ENCODE measurements around the gene TCOF1. TPM values are rescaled to one million over a fixed set of nuclear protein-coding genes. Genes with fewer than 3 reads are reported as not detected.

Gene TCOF1
- total RNA-seq, 1 experiment from 2014 or later: 75.3 TPM

DNA sequence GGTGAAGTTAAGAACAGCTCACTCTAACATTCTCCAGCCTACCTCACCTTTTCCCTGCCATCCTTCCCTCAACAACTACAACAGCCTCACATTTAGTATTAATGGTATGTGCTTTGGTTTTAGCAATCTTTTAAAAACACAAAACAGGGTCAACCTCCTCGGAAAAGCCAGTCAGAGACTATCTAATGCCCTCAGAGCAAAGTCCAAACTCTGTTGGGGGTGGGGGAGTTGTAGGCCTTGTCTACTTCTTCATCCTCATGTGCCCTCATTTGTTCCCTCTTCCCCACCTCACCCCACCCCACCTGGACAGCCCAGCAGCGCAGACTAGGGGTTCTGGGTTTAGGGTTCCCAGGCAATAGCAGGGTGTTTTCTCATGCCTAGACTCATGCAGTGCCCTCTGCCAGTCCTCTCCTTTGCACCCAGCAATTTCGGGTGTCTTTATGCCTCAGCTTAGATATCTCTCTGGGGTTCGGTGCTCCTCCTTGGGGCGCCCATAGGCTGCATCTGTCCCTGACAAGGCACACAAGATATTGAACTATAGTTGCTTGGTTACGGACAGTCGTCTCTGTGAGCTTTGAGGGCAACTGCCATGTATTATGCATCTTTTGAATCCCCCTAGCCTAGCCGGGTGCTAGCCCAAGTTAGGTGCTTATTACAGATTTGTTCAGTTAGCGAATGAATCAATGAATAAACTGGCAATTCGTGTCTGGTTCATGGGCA lies 762 bp upstream of the TCOF1 start:
- Histone ChIP-seq H2AFZ (peak overlapping the region; percentile 84), H3K27ac (no peak overlapping the region), H3K79me2 (ENCODE audit: low read depth) (peaks cover 29% of the 10 kb centered on the region), H3K4me2 (peak overlapping the region; percentile 78), H3F3A (ENCODE audit: insufficient read depth, low read depth) (no peaks in the 10 kb centered on the region), H3K27me3 (ENCODE audit: insufficient read depth, low read depth) (no peaks in the 10 kb centered on the region), H3K9me2 (ENCODE audit: insufficient read depth) (no peaks in the 10 kb centered on the region), H3K4me3 (peak overlapping the region; percentile 92; the same call in 1 of the 2 replicates), H3K36me3 (ENCODE audit: low read depth) (peaks cover 3% of the 10 kb centered on the region; the same call in 1 of the 2 replicates), H4K20me1 (ENCODE audit: insufficient read depth) (0 out of 2 replicates have a peak, but pooled peaks cover 11% of the 10 kb centered on the region), H3K4me1 (replicated peaks; ENCODE audit: insufficient read depth) (peaks cover 13% of the 10 kb centered on the region), H3K9me3 (ENCODE audit: insufficient read depth, low read depth) (no peaks in the 10 kb centered on the region)
- no peak for DNase-seq
- CTCF ChIA-PET: no interaction called here
- no peak for TF ChIP-seq EZH2 (IDR thresholded peaks at IDR 0.05; ENCODE audit: low read depth)
- TF ChIP-seq, protein P1, sequence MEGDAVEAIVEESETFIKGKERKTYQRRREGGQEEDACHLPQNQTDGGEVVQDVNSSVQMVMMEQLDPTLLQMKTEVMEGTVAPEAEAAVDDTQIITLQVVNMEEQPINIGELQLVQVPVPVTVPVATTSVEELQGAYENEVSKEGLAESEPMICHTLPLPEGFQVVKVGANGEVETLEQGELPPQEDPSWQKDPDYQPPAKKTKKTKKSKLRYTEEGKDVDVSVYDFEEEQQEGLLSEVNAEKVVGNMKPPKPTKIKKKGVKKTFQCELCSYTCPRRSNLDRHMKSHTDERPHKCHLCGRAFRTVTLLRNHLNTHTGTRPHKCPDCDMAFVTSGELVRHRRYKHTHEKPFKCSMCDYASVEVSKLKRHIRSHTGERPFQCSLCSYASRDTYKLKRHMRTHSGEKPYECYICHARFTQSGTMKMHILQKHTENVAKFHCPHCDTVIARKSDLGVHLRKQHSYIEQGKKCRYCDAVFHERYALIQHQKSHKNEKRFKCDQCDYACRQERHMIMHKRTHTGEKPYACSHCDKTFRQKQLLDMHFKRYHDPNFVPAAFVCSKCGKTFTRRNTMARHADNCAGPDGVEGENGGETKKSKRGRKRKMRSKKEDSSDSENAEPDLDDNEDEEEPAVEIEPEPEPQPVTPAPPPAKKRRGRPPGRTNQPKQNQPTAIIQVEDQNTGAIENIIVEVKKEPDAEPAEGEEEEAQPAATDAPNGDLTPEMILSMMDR (conservative IDR thresholded peaks at IDR 0.05): no peak
- intact Hi-C loops (cut with micrococcal nuclease; ENCODE audit: unreplicated experiment): loop anchor here (5.0 to 10.0 kb wide), 3 partner anchors 81 to 722 kb away; no protein-coding TSS in a partner anchor
- POLR2A ChIA-PET (ENCODE audit: unreplicated experiment): no interaction called here
- TSS peak; percentile 89 for BruUV-seq (replicated peaks)

DNA sequence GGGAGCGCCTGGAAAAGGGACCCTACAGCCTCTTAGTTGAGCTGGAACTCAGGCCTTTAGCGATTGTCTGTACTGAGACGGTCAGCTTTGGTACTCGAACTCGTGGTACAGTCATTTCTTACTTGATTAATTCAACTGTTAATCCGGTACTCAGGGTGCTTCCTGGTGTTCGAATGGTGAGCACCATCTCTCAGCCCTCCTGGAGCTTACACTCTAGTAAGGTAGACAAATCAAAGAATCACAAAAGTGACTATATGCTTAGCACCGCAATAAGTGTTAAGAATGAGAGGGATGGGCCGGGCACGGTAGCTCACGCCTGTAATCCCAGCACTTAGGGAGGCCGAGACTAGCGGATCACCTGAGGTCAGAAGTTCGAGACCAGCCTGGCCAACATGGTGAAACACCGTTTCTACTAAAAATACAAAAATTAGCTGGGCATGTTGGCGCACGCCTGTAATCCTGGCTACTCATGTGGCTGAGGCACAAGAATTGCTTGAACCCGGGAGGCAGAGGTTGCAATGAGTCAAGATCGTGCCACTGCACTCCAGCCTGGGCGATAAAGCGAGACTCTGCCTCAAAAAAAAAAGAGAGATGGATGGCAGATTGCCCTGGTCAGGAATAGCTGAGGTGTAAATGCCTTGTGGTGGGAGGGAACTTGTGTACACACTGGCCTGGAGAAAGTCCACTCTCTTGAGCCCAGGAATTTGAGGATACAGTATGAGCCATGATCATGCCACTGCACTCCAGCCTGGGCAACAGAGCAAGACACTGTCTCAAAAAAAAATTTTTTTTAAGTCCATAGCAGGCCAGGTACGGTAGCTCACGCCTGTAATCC lies 981 bp downstream of the TCOF1 start:
- H4K20me1 ChIP-seq (ENCODE audit: insufficient read depth): peaks cover 11% of the 10 kb centered on the region; the same call in 1 of the 2 replicates
- BruUV-seq (replicated peaks): no TSS peak
- peaks cover 9% of the 10 kb centered on the region; the same call in 1 of the 2 replicates for H3K36me3 ChIP-seq (ENCODE audit: low read depth)
- ChIA-PET CTCF (no interaction called here), POLR2A (ENCODE audit: unreplicated experiment) (interaction anchor here (0.6 kb wide), 1 partner anchor 92 kb away, joined by 4 read pairs; no protein-coding TSS in a partner anchor)
- no peaks in the 10 kb centered on the region for H3K9me3 ChIP-seq (ENCODE audit: insufficient read depth, low read depth)
- no peaks in the 10 kb centered on the region for H3F3A ChIP-seq (ENCODE audit: insufficient read depth, low read depth)
- H3K9me2 ChIP-seq (ENCODE audit: insufficient read depth): no peaks in the 10 kb centered on the region
- intact Hi-C loops (cut with micrococcal nuclease; ENCODE audit: unreplicated experiment): loop anchor here (5.0 to 10.0 kb wide), 3 partner anchors 79 to 724 kb away; no protein-coding TSS in a partner anchor
- DNase-seq: peak in 1 of 2 experiments; percentile 39
- H3K4me1 ChIP-seq (replicated peaks; ENCODE audit: insufficient read depth): peaks cover 13% of the 10 kb centered on the region
- H3K4me2 ChIP-seq: peak overlapping the region; percentile 78
- peak overlapping the region; percentile 93 for H2AFZ ChIP-seq
- H3K4me3 ChIP-seq: peak overlapping the region; percentile 92
- H3K27me3 ChIP-seq (ENCODE audit: insufficient read depth, low read depth): no peaks in the 10 kb centered on the region
- H3K79me2 ChIP-seq (ENCODE audit: low read depth): peaks cover 29% of the 10 kb centered on the region
- TF ChIP-seq, protein P1 (conservative IDR thresholded peaks at IDR 0.05): no peak
- no peak for TF ChIP-seq EZH2 (IDR thresholded peaks at IDR 0.05; ENCODE audit: low read depth)
- H3K27ac ChIP-seq: peak overlapping the region; percentile 45

DNA sequence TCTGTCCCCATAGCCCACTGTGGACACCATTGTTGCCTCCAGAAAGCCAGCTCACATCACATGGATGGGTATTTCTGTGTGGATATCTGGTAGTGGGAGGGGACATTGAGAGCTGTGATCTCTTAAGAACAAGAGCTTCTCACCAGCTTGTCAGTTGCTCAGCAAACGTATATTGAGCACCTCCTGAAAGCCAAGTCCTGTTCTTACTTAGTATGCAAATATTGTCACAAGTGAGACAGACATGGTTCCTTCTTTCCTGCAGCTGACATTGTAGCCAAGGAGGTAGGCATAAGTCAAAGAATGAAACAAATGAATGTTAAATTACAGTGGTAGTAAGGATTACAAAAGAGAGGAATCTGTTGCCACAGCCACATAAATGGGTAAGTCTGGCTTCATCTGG lies 3.8 kb downstream of the TCOF1 start:
- no TSS peak for BruUV-seq (replicated peaks)
- Histone ChIP-seq H3K36me3 (ENCODE audit: low read depth) (peaks cover 14% of the 10 kb centered on the region; the same call in 1 of the 2 replicates), H2AFZ (no peak overlapping the region), H3K4me1 (replicated peaks; ENCODE audit: insufficient read depth) (peaks cover 13% of the 10 kb centered on the region), H3K4me2 (no peak overlapping the region), H3K79me2 (ENCODE audit: low read depth) (peaks cover 29% of the 10 kb centered on the region), H3K4me3 (no peak overlapping the region), H3K27ac (no peak overlapping the region), H3K9me3 (ENCODE audit: insufficient read depth, low read depth) (no peaks in the 10 kb centered on the region), H3K9me2 (ENCODE audit: insufficient read depth) (no peaks in the 10 kb centered on the region), H3F3A (ENCODE audit: insufficient read depth, low read depth) (no peaks in the 10 kb centered on the region), H4K20me1 (ENCODE audit: insufficient read depth) (peaks cover 11% of the 10 kb centered on the region; the same call in 1 of the 2 replicates), H3K27me3 (ENCODE audit: insufficient read depth, low read depth) (no peaks in the 10 kb centered on the region)
- intact Hi-C loops (cut with micrococcal nuclease; ENCODE audit: unreplicated experiment): no loop called here
- no peak for DNase-seq
- POLR2A ChIA-PET (ENCODE audit: unreplicated experiment): interaction anchor here (0.5 kb wide), 1 partner anchor 129 kb away, joined by 3 read pairs; no protein-coding TSS in a partner anchor
- no peak for TF ChIP-seq EZH2 (IDR thresholded peaks at IDR 0.05; ENCODE audit: low read depth)
- TF ChIP-seq, protein P1 (conservative IDR thresholded peaks at IDR 0.05): no peak
- CTCF ChIA-PET: no interaction called here

All from PC-9 (cell line).